A673 (cell line): ENCODE results near the gene ITGA6. TPM values are rescaled to one million over a fixed set of nuclear protein-coding genes. Genes with fewer than 3 reads are reported as not detected.
"Not testable (repeated sequence)": the region's sequence is repeated elsewhere in the genome, so short reads cannot be mapped to it uniquely, and the experiment has no call there.

ENCODE experiments used
- BruUV-seq: library from RNA; stranded (reverse); fragments of 400-500 nt; replicated peaks from 2 replicates; lab custom pipeline; 2021; lab: Mats Ljungman, UMichigan
- CTCF ChIA-PET: fragments of 300-600 bp; sonication (Branson Sonifier 250); formaldehyde crosslinking; loops from one replicate; lab custom pipeline; 2022; ENCODE audit warnings: antibody characterized with exemption; lab: Charles Lee
- POLR2A ChIA-PET: fragments of 300-600 bp; sonication (Branson Sonifier 250); formaldehyde crosslinking; loops from one replicate; lab custom pipeline; 2022; ENCODE audit warnings: antibody characterized with exemption; ENCODE audit not compliant: low non-redundant PET; lab: Charles Lee
- DNase-seq: peaks from one replicate; pipeline ENCODE4 v3.0.0-alpha.2; 2015; ENCODE audit warnings: low spot score
- H3K27ac ChIP-seq: fragments of 200-600 bp; sonication (generic); 2 replicates; pipeline ENCODE4 v1.5.1; 2016; ENCODE audit warnings: mixed run types, low read depth, mild to moderate bottlenecking, mixed read lengths, antibody characterized with exemption, low read length; ENCODE audit not compliant: poor library complexity, severe bottlenecking
- H3K27me3 ChIP-seq: fragments of 200-600 bp; sonication (generic); replicated peaks from 2 replicates; pipeline ENCODE4 v1.6.1; 2017; ENCODE audit warnings: mixed run types, low read depth, mild to moderate bottlenecking, mixed read lengths, antibody characterized with exemption, low read length; ENCODE audit not compliant: insufficient read depth, poor library complexity
- H3K36me3 ChIP-seq: fragments of 200-600 bp; sonication (generic); 2 replicates; pipeline ENCODE4 v1.6.1; 2016; ENCODE audit warnings: mixed run types, mild to moderate bottlenecking, mixed read lengths, antibody characterized with exemption, low read length; ENCODE audit not compliant: insufficient read depth, poor library complexity, severe bottlenecking
- H3K4me1 ChIP-seq: fragments of 200-600 bp; sonication (generic); 2 replicates; pipeline ENCODE4 v1.6.1; 2017; ENCODE audit warnings: mixed run types, mild to moderate bottlenecking, mixed read lengths, antibody characterized with exemption, low read length; ENCODE audit not compliant: insufficient read depth, poor library complexity, severe bottlenecking
- H3K4me3 ChIP-seq: fragments of 200-600 bp; sonication (generic); 2 replicates; pipeline ENCODE4 v1.5.1; 2016; ENCODE audit warnings: low read depth, mixed run types, mild to moderate bottlenecking, mixed read lengths, low read length; ENCODE audit not compliant: poor library complexity, severe bottlenecking
- H3K9me3 ChIP-seq: fragments of 200-600 bp; sonication (generic); 2 replicates; pipeline ENCODE4 v1.6.1; 2016; ENCODE audit warnings: mixed run types, low read depth, mild to moderate bottlenecking, mixed read lengths, antibody characterized with exemption, low read length; ENCODE audit not compliant: poor library complexity, severe bottlenecking
- CTCF ChIP-seq: fragments of 300-800, 200-600 bp; sonication (generic); conservative IDR thresholded peaks from 2 replicates; pipeline ENCODE4 v1.5.1; 2017; ENCODE audit warnings: low read depth, mild to moderate bottlenecking, antibody characterized with exemption, low read length, moderate library complexity, mixed read lengths
- EZH2 ChIP-seq: fragments of 200-600 bp; sonication (generic); IDR thresholded peaks from 2 replicates; pipeline ENCODE4 v1.6.1; 2017; ENCODE audit warnings: borderline replicate concordance, low read depth, mild to moderate bottlenecking, mixed read lengths, antibody characterized with exemption, low read length; ENCODE audit not compliant: poor library complexity, severe bottlenecking
- intact Hi-C: fragments of 100-400 bp; cut with micrococcal nuclease; formaldehyde crosslinking; loops from one replicate; pipeline ENCODE4 v1.10.0; 2022; ENCODE audit not compliant: unreplicated experiment
- total RNA-seq: library from RNA; stranded (reverse); gene quantifications from 2 replicates; pipeline ENCODE4 v1.2.3, GENCODE V29; 2021

The ITGA6 gene
- total RNA-seq, 1 experiment from 2014 or later = 7.7 TPM

- intact Hi-C loops = no loop called here
- ChIA-PET CTCF (no interaction called here), POLR2A (no interaction called here)
- no peak for TF ChIP-seq EZH2
- TF ChIP-seq CTCF = no peak
- BruUV-seq = no TSS peak
- H3K4me1 ChIP-seq = peaks cover 4% of the 10 kb centered on the region
- no peak overlapping the region for H3K27ac ChIP-seq
- no peak overlapping the region for H3K4me3 ChIP-seq
- peaks cover 4% of the 10 kb centered on the region for H3K9me3 ChIP-seq
- DNase-seq = no peak
- no peaks in the 10 kb centered on the region for H3K36me3 ChIP-seq
- no peaks in the 10 kb centered on the region for H3K27me3 ChIP-seq
These were observed 103.9 kb downstream of the ITGA6 start for GRCh38 chr2:172531309-172531708.

GRCh38 chr2:172532461-172532860 is 105.1 kb downstream of the ITGA6 start:
- H3K4me3 ChIP-seq, DNase-seq, H3K27me3 ChIP-seq, H3K36me3 ChIP-seq, H3K4me1 ChIP-seq, BruUV-seq, POLR2A ChIA-PET, H3K27ac ChIP-seq, H3K9me3 ChIP-seq, CTCF ChIA-PET, intact Hi-C loops: not testable (repeated sequence)

GRCh38 chr2:172533687-172534086 is 106.3 kb downstream of the ITGA6 start:
- H3K27ac ChIP-seq = no peak overlapping the region
- POLR2A ChIA-PET = no interaction called here
- H3K27me3 ChIP-seq = no peaks in the 10 kb centered on the region
- H3K4me1 ChIP-seq = peaks cover 4% of the 10 kb centered on the region
- no TSS peak for BruUV-seq
- intact Hi-C loops = no loop called here
- no peaks in the 10 kb centered on the region for H3K36me3 ChIP-seq
- H3K4me3 ChIP-seq = no peak overlapping the region
- DNase-seq = no peak
- TF ChIP-seq CTCF = no peak
- no peak for TF ChIP-seq EZH2
- CTCF ChIA-PET = no interaction called here
- no peaks in the 10 kb centered on the region for H3K9me3 ChIP-seq

GRCh38 chr2:172535119-172535518 is 107.7 kb downstream of the ITGA6 start:
- H3K4me1 ChIP-seq = peaks cover 4% of the 10 kb centered on the region
- TF ChIP-seq EZH2 (no peak), CTCF (no peak)
- H3K27me3 ChIP-seq = no peaks in the 10 kb centered on the region
- BruUV-seq = no TSS peak
- H3K4me3 ChIP-seq = no peak overlapping the region
- ChIA-PET CTCF (no interaction called here), POLR2A (no interaction called here)
- no peak overlapping the region for H3K27ac ChIP-seq
- no peak for DNase-seq
- intact Hi-C loops = no loop called here
- H3K9me3 ChIP-seq = peaks cover 8% of the 10 kb centered on the region
- no peaks in the 10 kb centered on the region for H3K36me3 ChIP-seq

GRCh38 chr2:172537851-172538250 is 110.5 kb downstream of the ITGA6 start:
- DNase-seq, H3K4me3 ChIP-seq, intact Hi-C loops, POLR2A ChIA-PET, H3K4me1 ChIP-seq, BruUV-seq, H3K36me3 ChIP-seq, H3K27ac ChIP-seq, CTCF ChIA-PET, H3K27me3 ChIP-seq: not testable (repeated sequence)
- peaks cover 13% of the 10 kb centered on the region for H3K9me3 ChIP-seq
